GM21619 (cell line): ENCODE results near the gene ACOT8.
A peak's percentile ranks its signal among the peaks of the same experiment; 100 is the strongest.

Experiments
- ATAC-seq: cut with Tn5 transposase; IDR thresholded peaks from one replicate; pipeline ENCODE4 v1.9.1; 2021; ENCODE audit not compliant: unreplicated experiment

Gene ACOT8

GRCh38 chr20:45857882-45858216, 657 bp upstream of the ACOT8 start:
- ATAC-seq: peak; percentile 21

- ATAC-seq: no peak
These were observed 3.7 kb downstream of the ACOT8 start for GRCh38 chr20:45853484-45853883.

GRCh38 chr20:45852326-45852725, 4.9 kb downstream of the ACOT8 start:
- no peak for ATAC-seq

GRCh38 chr20:45851501-45851900, 5.7 kb downstream of the ACOT8 start:
- no peak for ATAC-seq

- no peak for ATAC-seq
These were observed 6.3 kb downstream of the ACOT8 start for GRCh38 chr20:45850926-45851325.

- no peak for ATAC-seq
These were observed 7.0 kb downstream of the ACOT8 start for GRCh38 chr20:45850238-45850637.

GRCh38 chr20:45848969-45849582, 8.1 kb downstream of the ACOT8 start:
- no peak for ATAC-seq

- no peak for ATAC-seq
These were observed 8.8 kb downstream of the ACOT8 start for GRCh38 chr20:45848421-45848820.

GRCh38 chr20:45845452-45845851, 11.7 kb downstream of the ACOT8 start:
- no peak for ATAC-seq

- ATAC-seq: no peak
These were observed 13.7 kb downstream of the ACOT8 start for GRCh38 chr20:45843506-45843905.

- peak; percentile 65 for ATAC-seq
These were observed 14.9 kb downstream of the ACOT8 start for GRCh38 chr20:45842169-45842812.

GRCh38 chr20:45841407-45842129, 15.6 kb downstream of the ACOT8 start:
- no peak for ATAC-seq

- no peak for ATAC-seq
These were observed 16.4 kb downstream of the ACOT8 start for GRCh38 chr20:45840700-45841198.

GRCh38 chr20:45836841-45837240, 20.4 kb downstream of the ACOT8 start:
- no peak for ATAC-seq

- ATAC-seq: no peak
These were observed 21.4 kb downstream of the ACOT8 start for GRCh38 chr20:45835825-45836224.

- ATAC-seq: no peak
These were observed 21.8 kb downstream of the ACOT8 start for GRCh38 chr20:45835329-45835765.

GRCh38 chr20:45834797-45835161, 22.4 kb downstream of the ACOT8 start:
- no peak for ATAC-seq

- ATAC-seq: no peak
These were observed 23.1 kb downstream of the ACOT8 start for GRCh38 chr20:45833883-45834796.

- ATAC-seq: no peak
These were observed 23.9 kb downstream of the ACOT8 start, which contains the start of gene SNX21 for GRCh38 chr20:45833030-45833882. Gene SNX21, plus strand, starts transcription at chr20:45833799. Its CDS starts 121 bp downstream, at chr20:45833920.

- no peak for ATAC-seq
These were observed 24.6 kb downstream of the ACOT8 start for GRCh38 chr20:45832619-45833018.
